Uterus (tissue), 2 donors: ENCODE measurements around the gene HSPA4L.

Experiments used
- CTCF ChIP-seq, 4 experiments: fragments of 200-600 bp in 2 of 4; fragments of 450-650 bp in 2 of 4; sonication (generic) in 2 of 4; IDR thresholded peaks; one replicate each; pipeline ENCODE4 v1.5.1; 2016 to 2019; ENCODE audit warnings: antibody characterized with exemption in 4 of 4, mild to moderate bottlenecking in 2 of 4, moderate library complexity in 1 of 4
- POLR2A ChIP-seq, 2 donors: fragments of 450-650 bp; IDR thresholded peaks; one replicate each; pipeline ENCODE4 v1.6.1; 2016; ENCODE audit warnings: antibody characterized with exemption in 2 of 2, mild to moderate bottlenecking in 1 of 2, moderate library complexity in 1 of 2

DNA sequence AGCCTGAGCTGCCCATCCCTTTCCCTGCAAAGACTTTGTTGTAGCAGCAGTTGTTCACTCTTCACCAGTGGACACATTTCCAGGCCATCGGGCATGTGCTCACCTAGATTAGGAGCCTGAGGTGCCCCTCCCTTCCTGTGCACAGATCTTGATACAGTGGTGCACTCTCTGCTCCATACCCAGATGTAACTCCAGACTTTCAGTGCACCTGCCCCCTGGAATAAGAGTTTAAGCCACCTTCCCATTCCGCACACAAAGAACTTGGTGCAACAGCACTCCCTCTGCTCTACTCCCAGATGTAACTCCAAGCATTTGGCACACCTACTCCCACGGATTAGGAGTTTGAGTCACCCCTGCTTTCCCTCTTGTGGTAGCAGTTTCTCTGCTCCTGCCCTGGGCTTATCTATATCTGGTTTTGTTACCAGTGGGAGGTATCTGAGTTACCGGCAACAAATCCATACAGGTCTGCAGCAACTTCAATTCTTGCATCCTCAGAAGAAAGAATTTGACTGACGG lies 62.5 kb downstream of the HSPA4L start:
- no peak for TF ChIP-seq CTCF (IDR thresholded peaks at IDR 0.05)
- TF ChIP-seq POLR2A (IDR thresholded peaks at IDR 0.05): no peak
